GM23338 (cell line): Measurements from ENCODE around the gene KIF21A.

ENCODE experiments used
- CTCF ChIP-seq, 2 experiments: fragments of 200-600 bp in 1 of 2; sonication (generic) in 1 of 2; conservative IDR thresholded peaks; 2 replicates each; pipeline versions ENCODE4 v1.5.1 to v1.6.1; 2016 to 2017; ENCODE audit warnings: antibody characterized with exemption in 2 of 2, low read depth in 2 of 2, mild to moderate bottlenecking in 2 of 2, moderate library complexity in 1 of 2
- EZH2 ChIP-seq: fragments of 200-600 bp; sonication (generic); IDR thresholded peaks from one replicate; pipeline ENCODE4 v1.8.0; 2017; ENCODE audit warnings: antibody characterized with exemption, mild to moderate bottlenecking, low read depth; ENCODE audit not compliant: unreplicated experiment
- EZH2phosphoT487 ChIP-seq: fragments of 200-600 bp; sonication (generic); IDR thresholded peaks from one replicate; pipeline ENCODE4 v1.8.1; 2018; ENCODE audit warnings: antibody characterized with exemption; ENCODE audit not compliant: unreplicated experiment
- JUNB ChIP-seq: IDR thresholded peaks from one replicate; pipeline ENCODE4 v1.6.1; 2016; ENCODE audit warnings: antibody characterized with exemption; ENCODE audit not compliant: unreplicated experiment
- NANOG ChIP-seq: IDR thresholded peaks from 2 replicates; pipeline ENCODE4 v1.6.1; 2016; ENCODE audit warnings: antibody characterized with exemption, borderline replicate concordance
- POLR2AphosphoS5 ChIP-seq: IDR thresholded peaks from 2 replicates; pipeline ENCODE4 v1.6.1; 2016; ENCODE audit warnings: antibody characterized with exemption, low read depth
- REST ChIP-seq: IDR thresholded peaks from one replicate; pipeline ENCODE4 v1.6.1; 2018; ENCODE audit warnings: antibody characterized with exemption; ENCODE audit not compliant: unreplicated experiment
- STAT1 ChIP-seq: IDR thresholded peaks from one replicate; pipeline ENCODE4 v1.6.1; 2016; ENCODE audit warnings: antibody characterized with exemption; ENCODE audit not compliant: unreplicated experiment
- ZNF114 ChIP-seq: fragments of 250-450 bp; sonication (Bioruptor Pico); IDR thresholded peaks from 2 replicates; pipeline ENCODE4 v1.5.0; 2020; ENCODE audit warnings: mild to moderate bottlenecking, moderate library complexity
- TF ChIP-seq, protein P1 (sequence below): IDR thresholded peaks from 2 replicates; pipeline ENCODE4 v1.6.1; 2016; ENCODE audit warnings: antibody characterized with exemption
- TF ChIP-seq, protein P2 (sequence below): fragments of 250-450 bp; sonication (Bioruptor Pico); IDR thresholded peaks from 2 replicates; pipeline ENCODE4 v1.5.0; 2020; ENCODE audit warnings: mild to moderate bottlenecking, moderate library complexity

DNA sequence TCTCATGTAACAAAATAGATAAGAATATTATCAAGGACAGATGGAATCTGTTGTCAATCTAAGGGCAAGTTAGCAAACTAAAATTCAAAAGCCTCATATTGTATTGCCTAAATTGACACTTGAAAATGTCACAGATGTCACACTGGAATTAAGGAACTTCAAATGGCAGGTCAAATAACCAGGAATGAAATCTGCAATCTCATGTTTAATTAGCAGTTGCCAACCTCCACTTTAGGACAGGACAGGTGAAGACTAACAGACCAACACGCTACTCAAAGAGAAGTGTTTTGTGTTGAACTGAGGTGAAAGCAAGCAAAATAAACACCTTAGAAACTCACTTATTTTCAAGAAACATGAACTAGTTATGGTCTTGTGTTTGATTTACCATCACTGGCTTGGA is 11.1 kb downstream of the KIF21A start:
- TF ChIP-seq CTCF (conservative IDR thresholded peaks at IDR 0.05; ENCODE audit: low read depth in 2 of 2) = no peak
- no peak for TF ChIP-seq EZH2phosphoT487
- no peak for TF ChIP-seq EZH2
- TF ChIP-seq POLR2AphosphoS5 = no peak
- TF ChIP-seq REST = no peak
- no peak for TF ChIP-seq STAT1
- TF ChIP-seq JUNB = no peak
- TF ChIP-seq, protein P1, sequence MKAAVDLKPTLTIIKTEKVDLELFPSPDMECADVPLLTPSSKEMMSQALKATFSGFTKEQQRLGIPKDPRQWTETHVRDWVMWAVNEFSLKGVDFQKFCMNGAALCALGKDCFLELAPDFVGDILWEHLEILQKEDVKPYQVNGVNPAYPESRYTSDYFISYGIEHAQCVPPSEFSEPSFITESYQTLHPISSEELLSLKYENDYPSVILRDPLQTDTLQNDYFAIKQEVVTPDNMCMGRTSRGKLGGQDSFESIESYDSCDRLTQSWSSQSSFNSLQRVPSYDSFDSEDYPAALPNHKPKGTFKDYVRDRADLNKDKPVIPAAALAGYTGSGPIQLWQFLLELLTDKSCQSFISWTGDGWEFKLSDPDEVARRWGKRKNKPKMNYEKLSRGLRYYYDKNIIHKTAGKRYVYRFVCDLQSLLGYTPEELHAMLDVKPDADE = no peak
- no peak for TF ChIP-seq ZNF114
- TF ChIP-seq, protein P2, sequence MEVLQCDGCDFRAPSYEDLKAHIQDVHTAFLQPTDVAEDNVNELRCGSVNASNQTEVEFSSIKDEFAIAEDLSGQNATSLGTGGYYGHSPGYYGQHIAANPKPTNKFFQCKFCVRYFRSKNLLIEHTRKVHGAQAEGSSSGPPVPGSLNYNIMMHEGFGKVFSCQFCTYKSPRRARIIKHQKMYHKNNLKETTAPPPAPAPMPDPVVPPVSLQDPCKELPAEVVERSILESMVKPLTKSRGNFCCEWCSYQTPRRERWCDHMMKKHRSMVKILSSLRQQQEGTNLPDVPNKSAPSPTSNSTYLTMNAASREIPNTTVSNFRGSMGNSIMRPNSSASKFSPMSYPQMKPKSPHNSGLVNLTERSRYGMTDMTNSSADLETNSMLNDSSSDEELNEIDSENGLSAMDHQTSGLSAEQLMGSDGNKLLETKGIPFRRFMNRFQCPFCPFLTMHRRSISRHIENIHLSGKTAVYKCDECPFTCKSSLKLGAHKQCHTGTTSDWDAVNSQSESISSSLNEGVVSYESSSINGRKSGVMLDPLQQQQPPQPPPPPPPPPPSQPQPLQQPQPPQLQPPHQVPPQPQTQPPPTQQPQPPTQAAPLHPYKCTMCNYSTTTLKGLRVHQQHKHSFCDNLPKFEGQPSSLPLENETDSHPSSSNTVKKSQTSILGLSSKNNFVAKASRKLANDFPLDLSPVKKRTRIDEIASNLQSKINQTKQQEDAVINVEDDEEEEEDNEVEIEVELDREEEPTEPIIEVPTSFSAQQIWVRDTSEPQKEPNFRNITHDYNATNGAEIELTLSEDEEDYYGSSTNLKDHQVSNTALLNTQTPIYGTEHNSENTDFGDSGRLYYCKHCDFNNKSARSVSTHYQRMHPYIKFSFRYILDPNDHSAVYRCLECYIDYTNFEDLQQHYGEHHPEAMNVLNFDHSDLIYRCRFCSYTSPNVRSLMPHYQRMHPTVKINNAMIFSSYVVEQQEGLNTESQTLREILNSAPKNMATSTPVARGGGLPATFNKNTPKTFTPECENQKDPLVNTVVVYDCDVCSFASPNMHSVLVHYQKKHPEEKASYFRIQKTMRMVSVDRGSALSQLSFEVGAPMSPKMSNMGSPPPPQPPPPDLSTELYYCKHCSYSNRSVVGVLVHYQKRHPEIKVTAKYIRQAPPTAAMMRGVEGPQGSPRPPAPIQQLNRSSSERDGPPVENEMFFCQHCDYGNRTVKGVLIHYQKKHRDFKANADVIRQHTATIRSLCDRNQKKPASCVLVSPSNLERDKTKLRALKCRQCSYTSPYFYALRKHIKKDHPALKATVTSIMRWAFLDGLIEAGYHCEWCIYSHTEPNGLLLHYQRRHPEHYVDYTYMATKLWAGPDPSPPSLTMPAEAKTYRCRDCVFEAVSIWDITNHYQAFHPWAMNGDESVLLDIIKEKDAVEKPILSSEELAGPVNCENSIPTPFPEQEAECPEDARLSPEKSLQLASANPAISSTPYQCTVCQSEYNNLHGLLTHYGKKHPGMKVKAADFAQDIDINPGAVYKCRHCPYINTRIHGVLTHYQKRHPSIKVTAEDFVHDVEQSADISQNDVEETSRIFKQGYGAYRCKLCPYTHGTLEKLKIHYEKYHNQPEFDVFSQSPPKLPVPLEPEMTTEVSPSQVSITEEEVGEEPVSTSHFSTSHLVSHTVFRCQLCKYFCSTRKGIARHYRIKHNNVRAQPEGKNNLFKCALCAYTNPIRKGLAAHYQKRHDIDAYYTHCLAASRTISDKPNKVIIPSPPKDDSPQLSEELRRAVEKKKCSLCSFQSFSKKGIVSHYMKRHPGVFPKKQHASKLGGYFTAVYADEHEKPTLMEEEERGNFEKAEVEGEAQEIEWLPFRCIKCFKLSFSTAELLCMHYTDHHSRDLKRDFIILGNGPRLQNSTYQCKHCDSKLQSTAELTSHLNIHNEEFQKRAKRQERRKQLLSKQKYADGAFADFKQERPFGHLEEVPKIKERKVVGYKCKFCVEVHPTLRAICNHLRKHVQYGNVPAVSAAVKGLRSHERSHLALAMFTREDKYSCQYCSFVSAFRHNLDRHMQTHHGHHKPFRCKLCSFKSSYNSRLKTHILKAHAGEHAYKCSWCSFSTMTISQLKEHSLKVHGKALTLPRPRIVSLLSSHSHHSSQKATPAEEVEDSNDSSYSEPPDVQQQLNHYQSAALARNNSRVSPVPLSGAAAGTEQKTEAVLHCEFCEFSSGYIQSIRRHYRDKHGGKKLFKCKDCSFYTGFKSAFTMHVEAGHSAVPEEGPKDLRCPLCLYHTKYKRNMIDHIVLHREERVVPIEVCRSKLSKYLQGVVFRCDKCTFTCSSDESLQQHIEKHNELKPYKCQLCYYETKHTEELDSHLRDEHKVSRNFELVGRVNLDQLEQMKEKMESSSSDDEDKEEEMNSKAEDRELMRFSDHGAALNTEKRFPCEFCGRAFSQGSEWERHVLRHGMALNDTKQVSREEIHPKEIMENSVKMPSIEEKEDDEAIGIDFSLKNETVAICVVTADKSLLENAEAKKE (CRISPR knock-in tag) = no peak
- no peak for TF ChIP-seq NANOG
